ENCODE measurements around the gene MAGEA6.

GRCh38 chrX:152798945-152799344, 29.5 kb upstream of the MAGEA6 start:
- TF ChIP-seq, protein P1, sequence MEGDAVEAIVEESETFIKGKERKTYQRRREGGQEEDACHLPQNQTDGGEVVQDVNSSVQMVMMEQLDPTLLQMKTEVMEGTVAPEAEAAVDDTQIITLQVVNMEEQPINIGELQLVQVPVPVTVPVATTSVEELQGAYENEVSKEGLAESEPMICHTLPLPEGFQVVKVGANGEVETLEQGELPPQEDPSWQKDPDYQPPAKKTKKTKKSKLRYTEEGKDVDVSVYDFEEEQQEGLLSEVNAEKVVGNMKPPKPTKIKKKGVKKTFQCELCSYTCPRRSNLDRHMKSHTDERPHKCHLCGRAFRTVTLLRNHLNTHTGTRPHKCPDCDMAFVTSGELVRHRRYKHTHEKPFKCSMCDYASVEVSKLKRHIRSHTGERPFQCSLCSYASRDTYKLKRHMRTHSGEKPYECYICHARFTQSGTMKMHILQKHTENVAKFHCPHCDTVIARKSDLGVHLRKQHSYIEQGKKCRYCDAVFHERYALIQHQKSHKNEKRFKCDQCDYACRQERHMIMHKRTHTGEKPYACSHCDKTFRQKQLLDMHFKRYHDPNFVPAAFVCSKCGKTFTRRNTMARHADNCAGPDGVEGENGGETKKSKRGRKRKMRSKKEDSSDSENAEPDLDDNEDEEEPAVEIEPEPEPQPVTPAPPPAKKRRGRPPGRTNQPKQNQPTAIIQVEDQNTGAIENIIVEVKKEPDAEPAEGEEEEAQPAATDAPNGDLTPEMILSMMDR (IDR thresholded peaks at IDR 0.05): no peak
- TF ChIP-seq POLR2A (IDR thresholded peaks at IDR 0.05): no peak

All from body of pancreas (tissue), 4 donors.